ENCODE measurements around the gene S100A2.

Gene S100A2

DNA sequence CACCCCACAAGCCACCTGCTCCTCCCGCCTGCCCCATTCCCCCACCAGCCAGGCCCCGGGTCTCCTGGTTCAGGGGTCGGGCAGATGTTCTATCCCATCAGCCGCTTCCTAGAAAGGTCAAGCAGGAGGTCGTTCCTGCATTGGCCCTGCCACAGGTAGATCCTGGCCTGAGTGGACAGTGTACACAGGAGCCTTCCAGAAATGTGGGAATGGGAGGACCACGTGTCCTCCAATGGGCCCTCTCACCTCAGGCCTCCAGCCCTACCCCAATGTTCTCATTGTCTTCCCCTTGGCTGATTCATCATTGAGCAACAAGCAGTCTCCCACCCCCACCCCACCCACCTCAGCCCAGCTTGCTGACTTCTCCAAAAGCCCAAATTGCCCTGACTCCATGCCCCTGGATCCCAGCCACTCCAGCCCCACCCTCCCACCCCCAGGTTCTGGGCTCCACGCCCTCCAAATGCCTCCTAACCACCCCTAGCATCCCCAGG is 45.2 kb upstream of the S100A2 start:
- 82% methylated on average over 6 of the region's 7 CpGs for WGBS
- H4K91ac ChIP-seq (ENCODE audit: low read length), result no peak overlapping the region
- H3K9ac ChIP-seq (ENCODE audit: low read length), result peak overlapping the region; percentile 98
- no peak overlapping the region for H3K23ac ChIP-seq (ENCODE audit: low read length in 2 of 2)
- H3K27me3 ChIP-seq (ENCODE audit: control insufficient read depth in 1 of 2, insufficient read depth in 1 of 2, low read length in 2 of 2), result no peaks in the 10 kb centered on the region
- no peak overlapping the region for H4K8ac ChIP-seq (ENCODE audit: low read length)
- peak overlapping the region in 1 of 2 experiments; percentile 36 for H3K14ac ChIP-seq (ENCODE audit: low read length in 2 of 2)
- H3K4me1 ChIP-seq (ENCODE audit: control insufficient read depth, insufficient read depth, low read depth, low read length), result peaks cover 52% of the 10 kb centered on the region
- no peak overlapping the region for H2BK15ac ChIP-seq (ENCODE audit: low read depth, poor library complexity, severe bottlenecking)
- H3K4me3 ChIP-seq (ENCODE audit: insufficient read depth in 1 of 2, low read depth in 1 of 2, low read length in 2 of 2), result peak overlapping the region in 1 of 2 experiments; percentile 98
- no peak overlapping the region for H2BK5ac ChIP-seq (ENCODE audit: low read depth, low read length, poor library complexity, severe bottlenecking)
- peak overlapping the region; percentile 76 for H3K4me2 ChIP-seq (ENCODE audit: low read length, poor library complexity, severe bottlenecking)
- H2BK120ac ChIP-seq (ENCODE audit: low read depth, low read length), result no peak overlapping the region
- H3K4ac ChIP-seq (ENCODE audit: low read depth in 1 of 2, low read length in 2 of 2), result no peak overlapping the region
- H3K18ac ChIP-seq (ENCODE audit: low read depth in 1 of 2, low read length in 2 of 2), result peak overlapping the region in 1 of 2 experiments; percentile 28
- H2AFZ ChIP-seq (ENCODE audit: low read depth, low read length), result no peak overlapping the region
- no peak overlapping the region for H2AK5ac ChIP-seq (ENCODE audit: low read length, severe bottlenecking)
- peak overlapping the region; percentile 95 for H3K27ac ChIP-seq (ENCODE audit: low read length, poor library complexity, severe bottlenecking)
- no peaks in the 10 kb centered on the region for H3K9me3 ChIP-seq (ENCODE audit: control insufficient read depth, low read length)
- H3K36me3 ChIP-seq (ENCODE audit: control insufficient read depth in 1 of 2, insufficient read depth in 2 of 2, low read depth in 1 of 2, low read length in 2 of 2), result peaks cover 27 to 30% of the 10 kb centered on the region in 2 experiments
- no peak overlapping the region for H2BK12ac ChIP-seq (ENCODE audit: low read length in 2 of 2)
- peaks cover 12% of the 10 kb centered on the region for H3K79me1 ChIP-seq (replicated peaks; ENCODE audit: low read length, poor library complexity, severe bottlenecking)
- DNase-seq, result no peak

DNA sequence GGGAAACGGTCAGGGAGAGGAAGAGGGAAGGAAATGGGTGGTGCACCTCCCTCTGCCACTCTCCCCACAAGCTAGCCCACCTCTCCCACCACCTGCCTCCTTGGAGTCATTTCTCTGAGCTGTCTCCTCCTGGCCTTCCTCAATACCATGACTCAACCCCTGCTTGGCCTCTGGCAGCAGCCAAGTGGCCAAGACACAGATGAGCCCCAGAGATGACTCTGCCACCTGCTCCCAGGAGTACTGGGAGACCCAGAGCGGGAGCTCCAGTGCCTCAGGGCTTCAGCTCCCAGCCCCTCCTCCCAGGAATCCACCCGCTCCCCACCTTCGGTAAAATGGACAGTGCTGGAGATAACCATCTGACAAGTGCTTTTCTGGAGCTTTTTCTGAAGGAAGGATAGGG is 44.7 kb upstream of the S100A2 start:
- Histone ChIP-seq H4K8ac (ENCODE audit: low read length) (no peak overlapping the region), H3K4me1 (ENCODE audit: control insufficient read depth, insufficient read depth, low read depth, low read length) (peaks cover 52% of the 10 kb centered on the region), H2AFZ (ENCODE audit: low read depth, low read length) (no peak overlapping the region), H3K18ac (ENCODE audit: low read depth in 1 of 2, low read length in 2 of 2) (peak overlapping the region in 1 of 2 experiments; percentile 28), H3K9ac (ENCODE audit: low read length) (peak overlapping the region; percentile 87), H3K4ac (ENCODE audit: low read depth in 1 of 2, low read length in 2 of 2) (no peak overlapping the region), H2AK5ac (ENCODE audit: low read length, severe bottlenecking) (peak overlapping the region; percentile 19), H2BK5ac (ENCODE audit: low read depth, low read length, poor library complexity, severe bottlenecking) (no peak overlapping the region), H2BK120ac (ENCODE audit: low read depth, low read length) (no peak overlapping the region), H3K14ac (ENCODE audit: low read length in 2 of 2) (no peak overlapping the region), H3K23ac (ENCODE audit: low read length in 2 of 2) (no peak overlapping the region), H3K27ac (ENCODE audit: low read length, poor library complexity, severe bottlenecking) (peak overlapping the region; percentile 93), H3K9me3 (ENCODE audit: control insufficient read depth, low read length) (no peaks in the 10 kb centered on the region), H3K36me3 (ENCODE audit: control insufficient read depth in 1 of 2, insufficient read depth in 2 of 2, low read depth in 1 of 2, low read length in 2 of 2) (peaks cover 30 to 36% of the 10 kb centered on the region in 2 experiments), H2BK12ac (ENCODE audit: low read length in 2 of 2) (no peak overlapping the region), H2BK15ac (ENCODE audit: low read depth, poor library complexity, severe bottlenecking) (no peak overlapping the region), H4K91ac (ENCODE audit: low read length) (no peak overlapping the region), H3K27me3 (ENCODE audit: control insufficient read depth in 1 of 2, insufficient read depth in 1 of 2, low read length in 2 of 2) (no peaks in the 10 kb centered on the region), H3K4me3 (ENCODE audit: insufficient read depth in 1 of 2, low read depth in 1 of 2, low read length in 2 of 2) (peak overlapping the region in 1 of 2 experiments; percentile 78), H3K79me1 (replicated peaks; ENCODE audit: low read length, poor library complexity, severe bottlenecking) (peaks cover 14% of the 10 kb centered on the region), H3K4me2 (ENCODE audit: low read length, poor library complexity, severe bottlenecking) (peak overlapping the region; percentile 76)
- DNase-seq, result no peak
- 73% methylated on average over 3 of the region's 4 CpGs for WGBS

DNA sequence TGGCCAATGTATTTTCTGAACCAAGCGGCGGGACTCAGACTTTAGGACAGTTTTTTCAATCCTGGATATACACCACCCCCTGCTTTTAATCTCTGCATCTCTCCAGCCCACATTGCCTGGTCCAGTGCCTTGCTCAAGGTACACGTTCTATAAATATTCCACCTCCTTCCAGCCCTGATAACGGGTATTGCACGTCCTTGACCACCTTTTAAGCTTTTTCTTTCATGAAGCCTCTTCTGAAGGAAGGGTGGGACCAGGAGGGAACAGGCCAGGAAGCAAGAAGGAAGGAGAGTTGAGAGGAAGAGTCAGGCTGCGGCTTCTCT is 43.9 kb upstream of the S100A2 start:
- no peak overlapping the region for H2AFZ ChIP-seq (ENCODE audit: low read depth, low read length)
- peak overlapping the region; percentile 69 for H3K4me2 ChIP-seq (ENCODE audit: low read length, poor library complexity, severe bottlenecking)
- no peak overlapping the region for H3K23ac ChIP-seq (ENCODE audit: low read length in 2 of 2)
- peak overlapping the region in 1 of 2 experiments; percentile 85 for H3K18ac ChIP-seq (ENCODE audit: low read depth in 1 of 2, low read length in 2 of 2)
- peak overlapping the region in 1 of 2 experiments; percentile 14 for H3K4ac ChIP-seq (ENCODE audit: low read depth in 1 of 2, low read length in 2 of 2)
- peaks cover 14% of the 10 kb centered on the region for H3K79me1 ChIP-seq (replicated peaks; ENCODE audit: low read length, poor library complexity, severe bottlenecking)
- no peaks in the 10 kb centered on the region for H3K9me3 ChIP-seq (ENCODE audit: control insufficient read depth, low read length)
- no peak for DNase-seq
- H4K91ac ChIP-seq (ENCODE audit: low read length), result no peak overlapping the region
- H4K8ac ChIP-seq (ENCODE audit: low read length), result peak overlapping the region; percentile 91
- no peak overlapping the region for H2BK12ac ChIP-seq (ENCODE audit: low read length in 2 of 2)
- H2BK5ac ChIP-seq (ENCODE audit: low read depth, low read length, poor library complexity, severe bottlenecking), result no peak overlapping the region
- no peak overlapping the region for H2BK15ac ChIP-seq (ENCODE audit: low read depth, poor library complexity, severe bottlenecking)
- peak overlapping the region; percentile 93 for H3K27ac ChIP-seq (ENCODE audit: low read length, poor library complexity, severe bottlenecking)
- 83% methylated on average over 6 of the region's 6 CpGs for WGBS
- no peak overlapping the region for H3K14ac ChIP-seq (ENCODE audit: low read length in 2 of 2)
- peak overlapping the region; percentile 45 for H2BK120ac ChIP-seq (ENCODE audit: low read depth, low read length)
- no peaks in the 10 kb centered on the region for H3K27me3 ChIP-seq (ENCODE audit: control insufficient read depth in 1 of 2, insufficient read depth in 1 of 2, low read length in 2 of 2)
- H3K4me1 ChIP-seq (ENCODE audit: control insufficient read depth, insufficient read depth, low read depth, low read length), result peaks cover 50% of the 10 kb centered on the region
- peaks cover 30 to 44% of the 10 kb centered on the region in 2 experiments for H3K36me3 ChIP-seq (ENCODE audit: control insufficient read depth in 1 of 2, insufficient read depth in 2 of 2, low read depth in 1 of 2, low read length in 2 of 2)
- H3K9ac ChIP-seq (ENCODE audit: low read length), result peak overlapping the region; percentile 87
- peak overlapping the region; percentile 84 for H2AK5ac ChIP-seq (ENCODE audit: low read length, severe bottlenecking)
- H3K4me3 ChIP-seq (ENCODE audit: insufficient read depth in 1 of 2, low read depth in 1 of 2, low read length in 2 of 2), result peak overlapping the region in 1 of 2 experiments; percentile 78

DNA sequence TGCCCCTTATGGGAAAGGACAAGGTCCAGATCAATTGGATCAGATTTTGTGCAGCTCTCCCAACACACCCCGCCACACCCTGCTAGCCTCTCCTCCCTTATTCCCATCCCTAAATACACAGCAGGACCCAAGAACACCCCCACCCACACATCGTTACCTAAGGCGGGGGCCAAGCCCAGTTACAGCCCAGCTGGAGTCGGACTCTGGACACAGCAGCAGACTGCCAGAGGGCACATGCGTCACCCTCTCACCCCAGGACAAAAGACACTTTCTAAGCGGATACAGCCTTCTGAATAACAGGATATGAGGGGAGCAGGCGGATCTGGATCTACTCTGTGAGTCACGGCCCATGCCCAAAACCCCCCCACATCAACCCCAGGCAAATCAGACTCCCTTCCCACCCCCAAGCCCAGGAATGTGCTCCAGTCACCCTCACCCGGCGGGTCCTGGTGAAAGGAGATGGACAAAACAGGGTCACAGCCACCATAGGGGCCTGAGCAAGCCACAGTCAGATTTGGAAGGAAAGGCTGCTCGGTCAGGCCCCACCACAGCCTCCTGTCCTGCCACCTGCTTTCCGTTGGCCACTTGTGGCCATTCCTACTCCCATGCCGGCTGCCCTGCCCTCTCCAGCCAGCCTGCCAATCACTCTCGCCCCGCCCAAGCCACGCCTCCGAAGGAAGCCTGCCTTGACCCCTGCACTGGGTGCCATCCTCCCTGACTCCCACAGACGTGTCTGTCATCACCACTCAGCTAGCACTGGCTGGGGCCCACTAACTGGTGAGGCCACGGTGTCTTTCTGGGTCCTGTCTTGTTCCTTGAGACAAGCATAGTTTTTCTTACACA is 43.3 kb upstream of the S100A2 start:
- peak overlapping the region; percentile 93 for H3K27ac ChIP-seq (ENCODE audit: low read length, poor library complexity, severe bottlenecking)
- peak overlapping the region; percentile 86 for H2BK120ac ChIP-seq (ENCODE audit: low read depth, low read length)
- H3K4ac ChIP-seq (ENCODE audit: low read depth in 1 of 2, low read length in 2 of 2), result peak overlapping the region; percentile 71 to 83
- peak overlapping the region; percentile 37 to 69 for H3K14ac ChIP-seq (ENCODE audit: low read length in 2 of 2)
- H2BK5ac ChIP-seq (ENCODE audit: low read depth, low read length, poor library complexity, severe bottlenecking), result peak overlapping the region; percentile 60
- H3K79me1 ChIP-seq (replicated peaks; ENCODE audit: low read length, poor library complexity, severe bottlenecking), result peaks cover 14% of the 10 kb centered on the region
- H3K18ac ChIP-seq (ENCODE audit: low read depth in 1 of 2, low read length in 2 of 2), result peak overlapping the region; percentile 67 to 93
- peak; percentile 94 for DNase-seq
- peak overlapping the region; percentile 87 for H3K9ac ChIP-seq (ENCODE audit: low read length)
- 20% methylated on average over 18 of the region's 19 CpGs for WGBS
- H3K23ac ChIP-seq (ENCODE audit: low read length in 2 of 2), result no peak overlapping the region
- H3K4me2 ChIP-seq (ENCODE audit: low read length, poor library complexity, severe bottlenecking), result peak overlapping the region; percentile 69
- H2BK15ac ChIP-seq (ENCODE audit: low read depth, poor library complexity, severe bottlenecking), result peak overlapping the region; percentile 64
- peaks cover 30 to 49% of the 10 kb centered on the region in 2 experiments for H3K36me3 ChIP-seq (ENCODE audit: control insufficient read depth in 1 of 2, insufficient read depth in 2 of 2, low read depth in 1 of 2, low read length in 2 of 2)
- H2AFZ ChIP-seq (ENCODE audit: low read depth, low read length), result no peak overlapping the region
- peaks cover 46% of the 10 kb centered on the region for H3K4me1 ChIP-seq (ENCODE audit: control insufficient read depth, insufficient read depth, low read depth, low read length)
- no peaks in the 10 kb centered on the region for H3K27me3 ChIP-seq (ENCODE audit: control insufficient read depth in 1 of 2, insufficient read depth in 1 of 2, low read length in 2 of 2)
- H2BK12ac ChIP-seq (ENCODE audit: low read length in 2 of 2), result peak overlapping the region; percentile 28 to 88
- peak overlapping the region; percentile 88 for H4K91ac ChIP-seq (ENCODE audit: low read length)
- no peaks in the 10 kb centered on the region for H3K9me3 ChIP-seq (ENCODE audit: control insufficient read depth, low read length)
- peak overlapping the region; percentile 53 to 78 for H3K4me3 ChIP-seq (ENCODE audit: insufficient read depth in 1 of 2, low read depth in 1 of 2, low read length in 2 of 2)
- H4K8ac ChIP-seq (ENCODE audit: low read length), result peak overlapping the region; percentile 91
- H2AK5ac ChIP-seq (ENCODE audit: low read length, severe bottlenecking), result peak overlapping the region; percentile 95
